Activated CD8-positive, alpha-beta T cell treated with anti-CD3 and anti-CD28 coated beads for 36 hours (primary cell): ENCODE data around the gene RBMS3. TPM values are rescaled to one million over a fixed set of nuclear protein-coding genes. Genes with fewer than 3 reads are reported as not detected.

Experiments
- ATAC-seq: fragments of 200-7000 bp; cut with Tn5 transposase; one replicate; pipeline ENCODE4 v1.10.0; 2021; ENCODE audit warnings: mild to moderate bottlenecking, moderate library complexity
- CTCF ChIA-PET: fragments of 350-600 bp; sonication (Branson Sonifier 250); formaldehyde crosslinking; loops from one replicate; lab custom pipeline; 2021; ENCODE audit warnings: antibody characterized with exemption; lab: Charles Lee
- POLR2A ChIA-PET: fragments of 350-600 bp; sonication (Branson Sonifier 250); formaldehyde crosslinking; loops from one replicate; lab custom pipeline; 2021; ENCODE audit warnings: antibody characterized with exemption; lab: Charles Lee
- DNase-seq: peaks from one replicate; pipeline ENCODE4 v3.0.0-alpha.2; 2020
- H3K27ac Mint-ChIP-seq: one replicate; pipeline ENCODE4 v1.8.0; 2021; ENCODE audit warnings: mild to moderate bottlenecking, mixed read lengths
- H3K27me3 Mint-ChIP-seq: one replicate; pipeline ENCODE4 v1.8.0; 2021; ENCODE audit warnings: mixed read lengths
- H3K36me3 Mint-ChIP-seq: one replicate; pipeline ENCODE4 v1.8.0; 2021; ENCODE audit warnings: low read depth, mixed read lengths
- H3K4me1 Mint-ChIP-seq: one replicate; pipeline ENCODE4 v1.8.0; 2021; ENCODE audit warnings: low read depth, mixed read lengths
- H3K4me3 Mint-ChIP-seq: one replicate; pipeline ENCODE4 v1.8.0; 2021; ENCODE audit warnings: mild to moderate bottlenecking, moderate library complexity, mixed read lengths
- H3K9me3 Mint-ChIP-seq: one replicate; pipeline ENCODE4 v1.8.0; 2021; ENCODE audit warnings: mixed read lengths
- CTCF ChIP-seq: fragments of 200-600 bp; IDR thresholded peaks from one replicate; pipeline ENCODE4 v1.8.0; 2022; ENCODE audit warnings: antibody characterized with exemption, mild to moderate bottlenecking
- intact Hi-C: fragments of 100-400 bp; cut with micrococcal nuclease; formaldehyde crosslinking; loops from one replicate; pipeline ENCODE4 v1.10.0; 2022
- total RNA-seq, 2 experiments: library from RNA; stranded (reverse); gene quantifications; one replicate each; pipeline ENCODE4 v1.2.3, GENCODE V29; 2021

RBMS3 gene
- total RNA-seq, 2 experiments from 2014 or later = 2.3 to 2.8 TPM

GRCh38 chr3:29536016-29536758 lies 255.3 kb downstream of the RBMS3 start:
- DNase-seq (no peak), ATAC-seq (no peak)
- no peaks in the 10 kb centered on the region for H3K36me3 Mint-ChIP-seq
- H3K27ac Mint-ChIP-seq = no peak overlapping the region
- no peaks in the 10 kb centered on the region for H3K4me1 Mint-ChIP-seq
- ChIA-PET POLR2A (no interaction called here), CTCF (no interaction called here)
- no peaks in the 10 kb centered on the region for H3K27me3 Mint-ChIP-seq
- no peaks in the 10 kb centered on the region for H3K9me3 Mint-ChIP-seq
- TF ChIP-seq CTCF = no peak
- intact Hi-C loops = no loop called here
- H3K4me3 Mint-ChIP-seq = no peak overlapping the region

- no peaks in the 10 kb centered on the region for H3K36me3 Mint-ChIP-seq
- intact Hi-C loops = no loop called here
- ChIA-PET CTCF (interaction anchor here (0.7 kb wide), 1 partner anchor 172 kb away, joined by 3 read pairs; no protein-coding TSS in a partner anchor), POLR2A (no interaction called here)
- TF ChIP-seq CTCF = no peak
- H3K4me3 Mint-ChIP-seq = no peak overlapping the region
- no peaks in the 10 kb centered on the region for H3K27me3 Mint-ChIP-seq
- DNase-seq (no peak), ATAC-seq (no peak)
- H3K4me1 Mint-ChIP-seq = no peaks in the 10 kb centered on the region
- H3K9me3 Mint-ChIP-seq = no peaks in the 10 kb centered on the region
- H3K27ac Mint-ChIP-seq = no peak overlapping the region
Observed at GRCh38 chr3:29537889-29538609, 257.2 kb downstream of the RBMS3 start.

- TF ChIP-seq CTCF = no peak
- Mint-ChIP-seq H3K36me3 (no peaks in the 10 kb centered on the region), H3K9me3 (no peaks in the 10 kb centered on the region), H3K27me3 (no peaks in the 10 kb centered on the region), H3K4me3 (no peak overlapping the region), H3K27ac (no peak overlapping the region), H3K4me1 (no peaks in the 10 kb centered on the region)
- ChIA-PET POLR2A (interaction anchor here (0.8 kb wide), 1 partner anchor 8 kb away, joined by 3 read pairs; no protein-coding TSS in a partner anchor), CTCF (interaction anchor here (0.7 kb wide), 1 partner anchor 172 kb away, joined by 3 read pairs; no protein-coding TSS in a partner anchor)
- DNase-seq (no peak), ATAC-seq (no peak)
- intact Hi-C loops = no loop called here
Observed at GRCh38 chr3:29538610-29538958, 257.7 kb downstream of the RBMS3 start.

GRCh38 chr3:29540544-29540943 lies 259.7 kb downstream of the RBMS3 start:
- CTCF ChIA-PET = no interaction called here
- Mint-ChIP-seq H3K27ac (no peak overlapping the region), H3K27me3 (no peaks in the 10 kb centered on the region), H3K9me3 (no peaks in the 10 kb centered on the region), H3K4me3 (no peak overlapping the region), H3K4me1 (no peaks in the 10 kb centered on the region), H3K36me3 (no peaks in the 10 kb centered on the region)
- no peak for TF ChIP-seq CTCF
- DNase-seq (no peak), ATAC-seq (no peak)
- intact Hi-C loops = no loop called here
- POLR2A ChIA-PET = no interaction called here
